CD14-positive monocyte (primary cell): Measurements from ENCODE around the gene SHE. TPM values are rescaled to one million over a fixed set of nuclear protein-coding genes. Genes with fewer than 3 reads are reported as not detected.

Source experiments
- DNase-seq, 3 donors: peaks; one replicate each; pipeline ENCODE4 v3.0.0-alpha.2; 2011 to 2022
- H2AFZ ChIP-seq: 2 replicates; pipeline ENCODE4 v1.6.0; 2012; ENCODE audit warnings: mild to moderate bottlenecking, low read depth, low read length, inconsistent platforms; ENCODE audit not compliant: insufficient read depth, poor library complexity, severe bottlenecking
- H3K27ac ChIP-seq, 2 donors: 1 replicate in 1 of 2; 2 replicates in 1 of 2; pipeline ENCODE4 v1.5.1; 2012 to 2013; ENCODE audit warnings: low read length in 2 of 2, control low read depth in 1 of 2, inconsistent platforms in 1 of 2, low read depth in 1 of 2, mild to moderate bottlenecking in 1 of 2
- H3K27me3 ChIP-seq, 2 donors: one replicate each; pipeline versions ENCODE4 v1.6.0 to v1.6.1; 2011 to 2013; ENCODE audit warnings: low read length in 2 of 2; ENCODE audit not compliant: control insufficient read depth in 2 of 2, insufficient read depth in 2 of 2
- H3K36me3 ChIP-seq, 2 donors: replicated peaks in 1 of 2; 1 replicate in 1 of 2; 2 replicates in 1 of 2; pipeline versions ENCODE4 v1.5.1 to v1.6.1; 2012 to 2013; ENCODE audit warnings: low read length in 2 of 2, control low read depth in 1 of 2, inconsistent platforms in 1 of 2, mild to moderate bottlenecking in 1 of 2; ENCODE audit not compliant: insufficient read depth in 2 of 2, control insufficient read depth in 1 of 2
- H3K4me1 ChIP-seq, 2 donors: 1 replicate in 1 of 2; 2 replicates in 1 of 2; pipeline versions ENCODE4 v1.5.1 to v1.6.1; 2012 to 2013; ENCODE audit warnings: low read length in 2 of 2, control low read depth in 1 of 2, inconsistent platforms in 1 of 2, mild to moderate bottlenecking in 1 of 2, moderate library complexity in 1 of 2; ENCODE audit not compliant: insufficient read depth in 2 of 2, control insufficient read depth in 1 of 2
- H3K4me2 ChIP-seq: replicated peaks from 2 replicates; pipeline ENCODE3; 2012; ENCODE audit warnings: low read length, moderate library complexity, mild to moderate bottlenecking; ENCODE audit not compliant: poor library complexity, severe bottlenecking; ENCODE audit errors: extremely low read depth
- H3K4me3 ChIP-seq, 3 experiments: fragments of 200-600 bp in 1 of 3; sonication (generic) in 1 of 3; replicated peaks in 1 of 3; 1 replicate in 2 of 3; 2 replicates in 1 of 3; pipeline ENCODE4 v1.5.1; 2011 to 2013; ENCODE audit warnings: low read length in 3 of 3, mild to moderate bottlenecking in 3 of 3, control low read depth in 2 of 3, low read depth in 2 of 3, inconsistent platforms in 1 of 3, moderate library complexity in 1 of 3
- H3K79me2 ChIP-seq: 2 replicates; pipeline ENCODE4 v1.6.0; 2012; ENCODE audit warnings: mild to moderate bottlenecking, control low read depth, inconsistent platforms, low read length, moderate library complexity; ENCODE audit not compliant: insufficient read depth
- H3K9ac ChIP-seq: 2 replicates; pipeline ENCODE4 v1.6.0; 2017; ENCODE audit warnings: low read length, mild to moderate bottlenecking; ENCODE audit not compliant: insufficient read depth, poor library complexity, severe bottlenecking
- H3K9me3 ChIP-seq, 2 donors: replicated peaks in 1 of 2; 1 replicate in 1 of 2; 2 replicates in 1 of 2; pipeline versions ENCODE4 v1.5.1 to v1.6.1; 2012 to 2013; ENCODE audit warnings: low read length in 2 of 2, control low read depth in 1 of 2; ENCODE audit not compliant: control insufficient read depth in 1 of 2, insufficient read depth in 1 of 2
- H4K20me1 ChIP-seq: 2 replicates; pipeline ENCODE4 v1.6.0; 2012; ENCODE audit warnings: mild to moderate bottlenecking, low read length, control low read depth, moderate library complexity; ENCODE audit not compliant: insufficient read depth
- H3K27ac Mint-ChIP-seq, 7 donors: one replicate each; pipeline ENCODE4 v1.8.0; 2020; ENCODE audit warnings: mild to moderate bottlenecking in 7 of 7, mixed read lengths in 7 of 7, moderate library complexity in 6 of 7, inconsistent platforms in 2 of 7
- H3K27me3 Mint-ChIP-seq, 3 donors: one replicate each; pipeline ENCODE4 v1.8.0; 2021 to 2022; ENCODE audit warnings: low read depth in 3 of 3, mild to moderate bottlenecking in 3 of 3, mixed read lengths in 3 of 3, moderate library complexity in 3 of 3, inconsistent platforms in 1 of 3
- H3K36me3 Mint-ChIP-seq, 2 donors: one replicate each; pipeline ENCODE4 v1.8.0; 2020; ENCODE audit warnings: mixed read lengths in 2 of 2, inconsistent platforms in 1 of 2, mild to moderate bottlenecking in 1 of 2
- H3K4me1 Mint-ChIP-seq: one replicate; pipeline ENCODE4 v1.8.0; 2020; ENCODE audit warnings: mild to moderate bottlenecking, mixed read lengths
- H3K4me3 Mint-ChIP-seq, 2 donors: one replicate each; pipeline ENCODE4 v1.8.0; 2020; ENCODE audit warnings: mild to moderate bottlenecking in 2 of 2, mixed read lengths in 2 of 2, moderate library complexity in 1 of 2
- H3K9me3 Mint-ChIP-seq, 7 donors: one replicate each; pipeline ENCODE4 v1.8.0; 2020 to 2022; ENCODE audit warnings: mixed read lengths in 7 of 7, mild to moderate bottlenecking in 6 of 7, moderate library complexity in 6 of 7, inconsistent platforms in 2 of 7
- WGBS: methylation state at CpG from one replicate; pipeline ENCODE4 v1.1.5; 2013; ENCODE audit warnings: missing lambda C conversion rate; ENCODE audit not compliant: insufficient coverage; 5-methylcytosine and 5-hydroxymethylcytosine counted together
- intact Hi-C, 2 donors: fragments of 100-400 bp; cut with micrococcal nuclease; formaldehyde crosslinking; loops; one replicate each; pipeline versions ENCODE4 v1.15.0 to v1.15.1; 2023
- polyA plus RNA-seq, 3 donors: library from polyadenylated mRNA; depleted of rRNA in 1 of 3; unstranded in 2 of 3; stranded (reverse) in 1 of 3; fragments of 300-500 nt in 2 of 3; fragments of >200 nt in 1 of 3; fragmentation: Illumina TruSeq in 2 of 3; gene quantifications; 1 replicate in 2 of 3; 2 replicates in 1 of 3; pipeline ENCODE4 v1.2.3, GENCODE V29; 2012 to 2021
- TF ChIP-seq, protein P1 (sequence below): fragments of 200-600 bp; IDR thresholded peaks from one replicate; pipeline ENCODE4 v1.8.0; 2022; ENCODE audit warnings: antibody characterized with exemption, mild to moderate bottlenecking

Gene SHE
- polyA plus RNA-seq, 3 donors, result not detected

DNA sequence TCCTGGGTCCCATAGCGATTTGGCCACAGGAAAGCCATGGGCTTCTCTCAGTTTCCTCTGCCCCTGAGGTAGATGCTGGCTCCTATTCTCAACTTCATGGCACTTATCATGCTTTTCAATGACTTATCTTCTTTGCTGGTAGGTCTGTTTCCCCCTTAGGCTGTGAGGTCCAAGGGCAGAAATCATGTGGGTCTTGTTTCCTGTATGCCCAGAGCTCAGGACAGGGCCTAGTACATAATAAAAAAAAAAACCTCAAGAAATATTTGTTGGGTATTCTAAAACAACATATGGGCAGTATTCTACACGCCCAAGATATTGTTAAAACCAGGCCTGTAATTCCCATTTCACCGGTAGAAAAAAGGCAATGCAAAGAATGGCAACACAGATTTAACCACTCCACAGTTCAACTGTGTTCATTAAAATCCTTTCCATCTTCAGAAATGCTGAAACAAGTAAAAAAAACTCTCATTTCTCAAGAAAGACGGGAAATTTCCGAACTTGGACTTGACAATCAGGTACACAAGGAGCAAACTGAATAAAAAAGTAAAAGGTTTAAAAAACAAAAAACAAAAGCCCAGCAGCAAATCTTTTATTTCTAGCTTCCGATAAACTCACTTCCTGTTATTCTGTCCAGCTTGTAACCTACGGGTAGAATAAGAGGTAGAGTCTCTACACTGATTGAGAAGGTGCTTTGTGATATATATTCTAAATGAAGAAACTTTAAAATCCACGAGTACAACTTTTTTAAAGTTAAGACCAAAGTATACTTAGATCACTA, 6.5 kb downstream of the SHE start:
- peaks cover 16 to 20% of the 10 kb centered on the region in 2 donors for H3K27me3 ChIP-seq
- no peaks in the 10 kb centered on the region for H4K20me1 ChIP-seq
- peaks cover 51 to 52% of the 10 kb centered on the region in 2 donors for H3K4me1 ChIP-seq
- 57% methylated on average over 2 of the region's 8 CpGs for WGBS
- H3K9ac ChIP-seq, result no peak overlapping the region
- H3K4me1 Mint-ChIP-seq, result peaks cover 52% of the 10 kb centered on the region
- DNase-seq, result no peak
- H3K36me3 ChIP-seq, result no peaks in the 10 kb centered on the region
- peaks cover 0 to 9% of the 10 kb centered on the region in 2 donors for H3K9me3 ChIP-seq
- TF ChIP-seq, protein P1, sequence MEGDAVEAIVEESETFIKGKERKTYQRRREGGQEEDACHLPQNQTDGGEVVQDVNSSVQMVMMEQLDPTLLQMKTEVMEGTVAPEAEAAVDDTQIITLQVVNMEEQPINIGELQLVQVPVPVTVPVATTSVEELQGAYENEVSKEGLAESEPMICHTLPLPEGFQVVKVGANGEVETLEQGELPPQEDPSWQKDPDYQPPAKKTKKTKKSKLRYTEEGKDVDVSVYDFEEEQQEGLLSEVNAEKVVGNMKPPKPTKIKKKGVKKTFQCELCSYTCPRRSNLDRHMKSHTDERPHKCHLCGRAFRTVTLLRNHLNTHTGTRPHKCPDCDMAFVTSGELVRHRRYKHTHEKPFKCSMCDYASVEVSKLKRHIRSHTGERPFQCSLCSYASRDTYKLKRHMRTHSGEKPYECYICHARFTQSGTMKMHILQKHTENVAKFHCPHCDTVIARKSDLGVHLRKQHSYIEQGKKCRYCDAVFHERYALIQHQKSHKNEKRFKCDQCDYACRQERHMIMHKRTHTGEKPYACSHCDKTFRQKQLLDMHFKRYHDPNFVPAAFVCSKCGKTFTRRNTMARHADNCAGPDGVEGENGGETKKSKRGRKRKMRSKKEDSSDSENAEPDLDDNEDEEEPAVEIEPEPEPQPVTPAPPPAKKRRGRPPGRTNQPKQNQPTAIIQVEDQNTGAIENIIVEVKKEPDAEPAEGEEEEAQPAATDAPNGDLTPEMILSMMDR, result no peak
- no peak overlapping the region for H2AFZ ChIP-seq
- peaks cover 0 to 8% (median 0%) of the 10 kb centered on the region in 7 donors for H3K9me3 Mint-ChIP-seq
- H3K27ac ChIP-seq, result no peak overlapping the region
- intact Hi-C loops, result no loop called here
- peaks cover 6 to 8% of the 10 kb centered on the region in 2 donors for H3K36me3 Mint-ChIP-seq
- peak overlapping the region in 1 of 7 donors; percentile 7 for H3K27ac Mint-ChIP-seq
- H3K27me3 Mint-ChIP-seq, result peaks cover 15 to 24% (median 19%) of the 10 kb centered on the region in 3 donors
- H3K4me2 ChIP-seq, result no peak overlapping the region
- no peaks in the 10 kb centered on the region for H3K79me2 ChIP-seq
- H3K4me3 ChIP-seq, result no peak overlapping the region
- H3K4me3 Mint-ChIP-seq, result no peak overlapping the region

GRCh38 chr1:154493276-154493675, 8.9 kb downstream of the SHE start:
- H3K27ac ChIP-seq, result peak overlapping the region in 1 of 2 donors; percentile 59
- peak overlapping the region; percentile 57 to 88 for H3K4me3 Mint-ChIP-seq
- no peak overlapping the region for H2AFZ ChIP-seq
- no peaks in the 10 kb centered on the region for H3K27me3 ChIP-seq
- intact Hi-C loops, result no loop called here
- H3K4me1 ChIP-seq, result peaks cover 65 to 68% of the 10 kb centered on the region in 2 donors
- TF ChIP-seq, protein P1, result no peak
- DNase-seq, result peak; percentile 63 to 72 (median 72)
- WGBS, result 0% methylated on average over 7 of the region's 8 CpGs
- no peaks in the 10 kb centered on the region for H3K36me3 ChIP-seq
- H3K9me3 ChIP-seq, result no peaks in the 10 kb centered on the region
- H3K4me3 ChIP-seq, result peak overlapping the region in 1 of 3 experiments; percentile 64
- no peaks in the 10 kb centered on the region for H3K36me3 Mint-ChIP-seq
- H3K27me3 Mint-ChIP-seq, result peaks cover 1 to 7% (median 5%) of the 10 kb centered on the region in 3 donors
- no peak overlapping the region for H3K9ac ChIP-seq
- peak overlapping the region; percentile 79 for H3K4me2 ChIP-seq
- no peaks in the 10 kb centered on the region for H4K20me1 ChIP-seq
- peak overlapping the region in 5 of 7 donors; percentile 37 to 91 (median 52) for H3K27ac Mint-ChIP-seq
- peaks cover 66% of the 10 kb centered on the region for H3K4me1 Mint-ChIP-seq
- H3K9me3 Mint-ChIP-seq, result peaks cover 0 to 2% (median 0%) of the 10 kb centered on the region in 7 donors
- H3K79me2 ChIP-seq, result no peaks in the 10 kb centered on the region
